Breast epithelium (tissue), 4 donors: ENCODE measurements around the gene POLE3. TPM values are rescaled to one million over a fixed set of nuclear protein-coding genes. Genes with fewer than 3 reads are reported as not detected.
"Not testable (repeated sequence)": the region's sequence is repeated elsewhere in the genome, so short reads cannot be mapped to it uniquely, and the experiment has no call there.

Source experiments
- DNase-seq, 2 donors: peaks; one replicate each; pipeline ENCODE4 v3.0.0-alpha.2; 2019; ENCODE audit warnings: low spot score in 2 of 2
- H3K27ac ChIP-seq, 2 donors: fragments of 200-600 bp; sonication (generic) in 1 of 2; one replicate each; pipeline ENCODE4 v1.5.1; 2016 to 2019; ENCODE audit warnings: mild to moderate bottlenecking in 1 of 2
- H3K27me3 ChIP-seq, 2 donors: fragments of 200-600 bp; sonication (generic) in 1 of 2; one replicate each; pipeline versions ENCODE4 v1.5.1 to v1.6.0; 2017 to 2019; ENCODE audit warnings: control low read depth in 1 of 2, mild to moderate bottlenecking in 1 of 2
- H3K36me3 ChIP-seq: fragments of 200-600 bp; one replicate; pipeline ENCODE4 v1.5.1; 2019
- H3K4me1 ChIP-seq, 2 donors: fragments of 200-600 bp; sonication (generic); one replicate each; pipeline ENCODE4 v1.5.1; 2016 to 2019; ENCODE audit warnings: control low read depth in 1 of 2
- H3K4me3 ChIP-seq, 3 donors: fragments of 200-600 bp; sonication (generic); 1 replicate in 2 of 3; 2 replicates in 1 of 3; pipeline ENCODE4 v1.5.1; 2016 to 2019; ENCODE audit warnings: mild to moderate bottlenecking in 3 of 3, moderate library complexity in 2 of 3
- H3K9me3 ChIP-seq, 2 donors: fragments of 200-600 bp; sonication (generic) in 1 of 2; one replicate each; pipeline ENCODE4 v1.5.1; 2016 to 2019; ENCODE audit warnings: control low read depth in 1 of 2
- CTCF ChIP-seq, 3 donors: fragments of 450-650 bp; IDR thresholded peaks; one replicate each; pipeline ENCODE4 v1.5.1; 2016 to 2017; ENCODE audit warnings: antibody characterized with exemption in 3 of 3, mild to moderate bottlenecking in 3 of 3, moderate library complexity in 3 of 3
- POLR2A ChIP-seq: fragments of 450-650 bp; IDR thresholded peaks from one replicate; pipeline ENCODE4 v1.6.1; 2016; ENCODE audit warnings: antibody characterized with exemption, mild to moderate bottlenecking, moderate library complexity
- POLR2AphosphoS5 ChIP-seq, 3 donors: sonication (generic); formaldehyde crosslinking; IDR thresholded peaks; one replicate each; pipeline ENCODE4 v1.6.1; 2017; ENCODE audit warnings: antibody characterized with exemption in 3 of 3
- intact Hi-C: fragments of 100-400 bp; cut with DNase I; formaldehyde crosslinking; loops from one replicate; pipeline ENCODE4 v1.15.1; 2023; ENCODE audit warnings: low total_unique reads
- total RNA-seq, 3 donors: library from RNA; depleted of rRNA; stranded (reverse); fragments of >200 nt; gene quantifications; one replicate each; pipeline ENCODE4 v1.1.0, GENCODE V29; 2016

The POLE3 gene
- total RNA-seq, 3 donors from 2014 or later: 34.2 to 46.1 (median 35.1) TPM

- H3K4me1 ChIP-seq: peaks cover 0 to 4% of the 10 kb centered on the region in 2 donors
- H3K9me3 ChIP-seq: no peaks in the 10 kb centered on the region
- H3K4me3 ChIP-seq: no peak overlapping the region
- intact Hi-C loops: no loop called here
- TF ChIP-seq POLR2A (no peak), POLR2AphosphoS5 (IDR thresholded peaks at IDR 0.05) (peak in 1 of 3 donors; percentile 34)
- H3K27ac ChIP-seq: peak overlapping the region; percentile 85
- DNase-seq: peak in 1 of 2 donors; percentile 71
- H3K36me3 ChIP-seq: no peaks in the 10 kb centered on the region
- H3K27me3 ChIP-seq: no peaks in the 10 kb centered on the region
Measured at GRCh38 chr9:113381909-113382411, 28.5 kb downstream of the POLE3 start.

- H3K4me1 ChIP-seq, H3K4me3 ChIP-seq, H3K27me3 ChIP-seq, H3K36me3 ChIP-seq, H3K9me3 ChIP-seq, intact Hi-C loops, DNase-seq: not testable (repeated sequence)
- H3K27ac ChIP-seq: peak overlapping the region; percentile 85
Measured at GRCh38 chr9:113381441-113381840, 29.0 kb downstream of the POLE3 start.

- intact Hi-C loops: no loop called here
- H3K27ac ChIP-seq: peak overlapping the region; percentile 85
- peaks cover 0 to 4% of the 10 kb centered on the region in 2 donors for H3K4me1 ChIP-seq
- no peak for TF ChIP-seq POLR2A
- no peak for TF ChIP-seq CTCF (IDR thresholded peaks at IDR 0.05)
- no peak for TF ChIP-seq POLR2AphosphoS5 (IDR thresholded peaks at IDR 0.05)
- DNase-seq: no peak
- no peaks in the 10 kb centered on the region for H3K27me3 ChIP-seq
- H3K4me3 ChIP-seq: no peak overlapping the region
- no peaks in the 10 kb centered on the region for H3K36me3 ChIP-seq
- H3K9me3 ChIP-seq: no peaks in the 10 kb centered on the region
Measured at GRCh38 chr9:113380869-113381378, 29.6 kb downstream of the POLE3 start.

- DNase-seq, intact Hi-C loops, H3K9me3 ChIP-seq, H3K4me1 ChIP-seq, H3K36me3 ChIP-seq, H3K27me3 ChIP-seq, H3K4me3 ChIP-seq: not testable (repeated sequence)
- H3K27ac ChIP-seq: peak overlapping the region in 1 of 2 donors; percentile 85
Measured at GRCh38 chr9:113379829-113380210, 30.7 kb downstream of the POLE3 start.

- H3K4me1 ChIP-seq, H3K4me3 ChIP-seq, H3K9me3 ChIP-seq, intact Hi-C loops, H3K27me3 ChIP-seq, H3K27ac ChIP-seq, DNase-seq, H3K36me3 ChIP-seq: not testable (repeated sequence)
Measured at GRCh38 chr9:113379094-113379828, 31.2 kb downstream of the POLE3 start.

- peak; percentile 72 to 90 for DNase-seq
- intact Hi-C loops: no loop called here
- TF ChIP-seq CTCF (IDR thresholded peaks at IDR 0.05) (peak in 1 of 3 donors; percentile 15), POLR2A (peak; percentile 89), POLR2AphosphoS5 (IDR thresholded peaks at IDR 0.05) (peak; percentile 46 to 92 (median 85))
- Histone ChIP-seq H3K9me3 (no peaks in the 10 kb centered on the region), H3K36me3 (peaks cover 7% of the 10 kb centered on the region), H3K4me1 (peaks cover 0 to 2% of the 10 kb centered on the region in 2 donors), H3K27me3 (no peaks in the 10 kb centered on the region), H3K27ac (peak within 1 kb of the TSS; percentile 90 to 95), H3K4me3 (peak within 1 kb of the TSS; percentile 75 to 96 (median 83))
Measured at GRCh38 chr9:113376634-113377567, 33.6 kb downstream of the POLE3 start, which contains the start of gene HDHD3. HDHD3 (minus strand) TSS chr9:113376986; CDS start chr9:113374354, 2,632 bp downstream.
